ENCODE data around the gene FBXW7.

The FBXW7 gene

GRCh38 chr4:152364383-152364782 lies 171.5 kb downstream of the FBXW7 start:
- DNase-seq = no peak

DNA sequence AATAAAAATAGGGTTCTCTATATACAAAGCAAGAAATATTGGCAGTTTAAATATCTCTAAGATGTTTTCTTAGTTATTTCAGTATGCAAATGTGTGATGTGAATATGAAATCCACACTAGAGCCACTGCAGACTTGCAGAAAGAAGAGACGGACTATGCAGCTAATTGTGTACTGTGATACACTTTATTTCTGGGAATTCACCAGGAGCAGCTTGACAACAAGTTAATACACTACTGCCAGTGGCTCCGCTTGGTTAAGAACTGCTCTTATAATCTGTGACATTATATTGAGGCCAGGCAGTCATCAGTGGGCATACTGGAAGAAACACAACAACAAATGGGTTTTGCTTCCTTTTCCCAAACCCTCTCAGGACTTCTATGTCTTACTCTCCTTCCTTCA lies 172.0 kb downstream of the FBXW7 start:
- DNase-seq = no peak

- no peak for DNase-seq
Measured at GRCh38 chr4:152363086-152363485, 172.8 kb downstream of the FBXW7 start.

DNA sequence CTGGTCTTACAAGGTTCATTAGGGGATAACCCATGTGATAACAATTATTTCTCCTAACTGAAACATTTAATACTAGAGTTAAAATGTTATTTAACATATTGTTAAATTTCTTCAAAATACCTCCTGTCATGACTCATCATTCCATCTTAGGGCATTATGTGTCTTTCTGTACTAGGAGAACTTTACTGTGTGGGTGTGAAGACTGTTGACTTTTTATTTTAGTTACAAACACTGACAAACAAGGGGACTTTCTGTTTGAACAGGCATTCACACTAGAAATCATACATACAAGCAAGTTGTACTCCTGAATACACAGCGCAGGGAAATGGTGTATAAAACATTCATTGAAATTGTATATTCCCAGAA lies 175.9 kb downstream of the FBXW7 start:
- no peak for DNase-seq

DNA sequence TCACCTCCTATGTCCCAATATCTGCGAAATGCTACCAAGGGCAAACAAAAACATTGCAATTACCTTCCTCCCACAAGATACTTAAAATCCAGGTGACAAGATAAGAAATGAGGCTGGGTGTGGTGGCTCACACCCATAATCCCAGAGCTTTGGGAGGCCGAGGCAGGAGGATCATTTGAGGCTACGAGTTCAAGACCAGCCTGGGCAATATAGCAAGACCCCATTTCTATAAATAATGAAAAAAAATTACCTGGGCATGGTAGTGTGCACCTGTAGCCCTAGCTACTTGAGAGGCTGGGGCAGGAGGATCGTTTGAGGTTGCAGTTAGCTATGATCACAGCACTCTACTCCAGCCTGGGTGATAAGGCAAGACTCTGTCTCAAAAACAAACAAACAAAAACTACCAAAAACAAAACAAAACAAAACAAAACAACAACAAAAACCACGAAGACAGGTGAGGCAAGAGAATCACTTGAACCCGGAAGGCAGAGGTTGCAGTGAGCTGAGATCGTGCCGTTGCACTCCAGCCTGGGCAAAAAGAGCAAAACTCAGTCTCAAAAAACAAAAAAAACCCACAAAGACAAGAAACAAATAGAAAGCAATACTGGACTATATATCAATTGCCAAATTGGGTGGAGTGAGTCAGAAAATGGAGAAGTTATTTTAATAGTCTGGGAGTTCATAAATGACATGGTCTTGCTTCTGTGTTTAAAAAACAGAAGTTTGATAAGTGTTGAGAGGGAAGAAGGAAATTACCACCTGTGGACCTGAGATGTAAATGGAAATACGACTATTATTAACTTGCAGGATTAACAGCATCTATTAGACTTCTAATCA lies 176.5 kb downstream of the FBXW7 start:
- DNase-seq = no peak

DNA sequence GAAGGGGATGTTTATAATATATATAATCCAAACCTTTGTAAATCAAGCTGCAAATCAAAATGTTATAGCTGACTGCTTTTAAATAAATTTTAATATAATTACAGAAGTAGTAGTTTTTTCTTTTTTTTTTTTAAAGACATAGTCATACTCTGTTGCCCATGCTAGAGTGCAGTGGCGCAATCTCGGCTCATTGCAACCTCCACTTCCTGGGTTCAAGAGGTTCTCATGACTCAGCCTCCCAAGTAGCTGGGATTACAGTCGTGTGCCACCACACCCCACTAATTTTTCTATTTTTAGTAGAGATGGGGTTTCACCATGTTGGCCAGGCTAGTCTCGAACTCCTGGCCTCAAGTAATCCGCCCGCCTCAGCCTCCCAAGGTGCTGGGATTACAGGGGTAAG lies 178.7 kb downstream of the FBXW7 start:
- no peak for DNase-seq

- no peak for DNase-seq
Measured at GRCh38 chr4:152356428-152357034, 179.4 kb downstream of the FBXW7 start.

DNA sequence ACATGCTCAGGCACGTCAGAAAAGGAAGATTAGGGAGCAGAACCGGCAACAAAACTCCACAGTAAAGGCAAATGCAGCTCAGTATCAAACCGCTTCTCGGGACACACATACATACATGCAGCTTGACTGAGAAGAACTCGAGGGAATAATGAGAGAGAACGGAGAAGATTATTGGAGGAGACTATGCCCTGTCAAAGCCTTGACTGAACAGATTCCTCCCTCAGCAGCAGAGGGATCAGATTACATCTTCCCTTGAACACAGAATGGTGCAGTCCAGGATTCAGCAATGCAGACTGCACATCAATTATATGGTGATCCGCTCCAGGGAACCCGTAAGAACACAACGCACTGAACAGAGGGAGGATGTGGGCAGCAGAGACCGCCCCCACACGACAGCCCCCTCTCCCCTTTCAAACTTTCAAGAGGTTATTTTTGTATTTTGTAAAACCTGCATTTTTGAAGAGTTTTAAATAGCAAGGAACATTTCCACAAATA lies 183.2 kb downstream of the FBXW7 start:
- peak; percentile 83 for DNase-seq

DNA sequence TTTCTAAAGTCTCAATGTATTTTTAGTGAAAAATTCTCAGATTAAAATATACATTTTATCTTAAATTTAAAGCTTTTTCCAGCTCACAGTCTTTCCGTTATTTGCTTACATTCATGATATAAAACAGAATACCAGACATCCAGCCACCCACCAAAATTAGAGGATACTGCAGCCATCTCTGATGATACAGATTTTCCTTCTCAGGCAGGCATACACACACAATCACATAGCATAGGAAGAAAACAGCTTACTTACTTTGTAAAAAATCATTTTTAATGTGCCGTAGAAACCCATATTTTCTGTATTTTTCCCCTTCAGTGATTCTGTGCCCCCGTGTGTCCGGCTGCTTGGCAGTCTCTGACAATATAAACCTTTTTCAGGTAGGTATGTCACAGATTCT lies 183.7 kb downstream of the FBXW7 start:
- DNase-seq = no peak

DNA sequence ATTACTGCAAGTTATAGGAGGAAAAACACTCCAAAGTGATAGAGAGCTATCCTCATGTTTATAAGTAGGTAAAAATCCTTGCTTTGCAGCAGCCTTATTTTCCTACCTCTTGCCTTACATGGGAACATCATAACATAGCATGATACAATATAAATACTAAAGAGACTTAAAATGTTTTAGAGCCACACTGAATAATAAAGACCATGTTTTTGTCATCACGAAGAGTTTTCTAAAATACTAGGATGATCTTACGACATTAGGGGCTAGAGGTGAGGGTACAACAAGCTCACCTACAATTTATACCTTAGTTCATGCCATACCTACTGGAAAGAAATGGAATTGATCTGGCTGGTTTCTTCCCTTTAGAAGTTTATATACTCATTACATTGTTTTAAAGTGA lies 184.8 kb downstream of the FBXW7 start:
- DNase-seq = no peak

- DNase-seq = no peak
Measured at GRCh38 chr4:152348670-152349069, 187.2 kb downstream of the FBXW7 start.

- DNase-seq = no peak
Measured at GRCh38 chr4:152346979-152347378, 188.9 kb downstream of the FBXW7 start.

- DNase-seq = no peak
Measured at GRCh38 chr4:152346526-152346925, 189.4 kb downstream of the FBXW7 start.

DNA sequence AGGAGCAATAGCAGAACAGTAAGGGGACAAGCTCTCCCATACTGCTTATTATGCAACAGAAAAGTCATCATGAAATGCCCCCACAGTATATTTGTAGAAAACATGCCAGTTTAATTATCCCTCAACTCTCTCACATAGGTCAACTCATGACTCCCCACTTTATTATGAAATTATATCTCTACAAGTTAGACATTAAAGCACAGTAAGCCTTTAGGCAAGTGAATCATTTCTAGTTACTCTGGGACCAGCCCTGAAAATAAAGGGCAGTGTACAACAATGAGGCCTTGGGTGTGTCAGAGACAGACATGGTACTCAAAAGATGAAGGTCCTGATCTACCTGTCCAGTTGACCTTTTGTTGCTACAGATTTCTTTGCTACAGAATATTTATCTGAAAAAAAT lies 191.9 kb downstream of the FBXW7 start:
- no peak for DNase-seq

GRCh38 chr4:152342293-152342692 lies 193.6 kb downstream of the FBXW7 start:
- DNase-seq = no peak

- DNase-seq = no peak
Measured at GRCh38 chr4:152340818-152341217, 195.1 kb downstream of the FBXW7 start.

GRCh38 chr4:152339576-152339975 lies 196.3 kb downstream of the FBXW7 start:
- DNase-seq = no peak

GRCh38 chr4:152334931-152335330 lies 201.0 kb downstream of the FBXW7 start:
- no peak for DNase-seq

DNA sequence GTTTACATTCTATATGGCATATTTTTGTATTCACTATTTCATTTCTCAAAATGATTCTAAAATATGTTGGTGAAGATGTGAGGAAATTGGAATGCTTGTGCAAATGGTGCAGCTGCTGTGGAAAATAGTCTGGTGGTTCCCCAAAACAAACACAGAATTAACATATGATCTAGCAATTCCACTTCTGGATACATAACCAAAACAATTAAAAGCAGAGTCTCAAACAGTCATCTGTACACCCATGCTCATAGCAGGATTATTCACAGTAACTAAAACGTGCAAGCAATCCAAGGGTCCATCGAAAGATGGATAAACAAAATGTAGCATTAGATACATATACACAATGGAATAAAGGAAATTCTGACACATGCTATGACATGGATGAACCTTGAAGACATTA lies 204.8 kb downstream of the FBXW7 start:
- DNase-seq = no peak

GRCh38 chr4:152328582-152328981 lies 207.3 kb downstream of the FBXW7 start:
- DNase-seq = no peak

DNA sequence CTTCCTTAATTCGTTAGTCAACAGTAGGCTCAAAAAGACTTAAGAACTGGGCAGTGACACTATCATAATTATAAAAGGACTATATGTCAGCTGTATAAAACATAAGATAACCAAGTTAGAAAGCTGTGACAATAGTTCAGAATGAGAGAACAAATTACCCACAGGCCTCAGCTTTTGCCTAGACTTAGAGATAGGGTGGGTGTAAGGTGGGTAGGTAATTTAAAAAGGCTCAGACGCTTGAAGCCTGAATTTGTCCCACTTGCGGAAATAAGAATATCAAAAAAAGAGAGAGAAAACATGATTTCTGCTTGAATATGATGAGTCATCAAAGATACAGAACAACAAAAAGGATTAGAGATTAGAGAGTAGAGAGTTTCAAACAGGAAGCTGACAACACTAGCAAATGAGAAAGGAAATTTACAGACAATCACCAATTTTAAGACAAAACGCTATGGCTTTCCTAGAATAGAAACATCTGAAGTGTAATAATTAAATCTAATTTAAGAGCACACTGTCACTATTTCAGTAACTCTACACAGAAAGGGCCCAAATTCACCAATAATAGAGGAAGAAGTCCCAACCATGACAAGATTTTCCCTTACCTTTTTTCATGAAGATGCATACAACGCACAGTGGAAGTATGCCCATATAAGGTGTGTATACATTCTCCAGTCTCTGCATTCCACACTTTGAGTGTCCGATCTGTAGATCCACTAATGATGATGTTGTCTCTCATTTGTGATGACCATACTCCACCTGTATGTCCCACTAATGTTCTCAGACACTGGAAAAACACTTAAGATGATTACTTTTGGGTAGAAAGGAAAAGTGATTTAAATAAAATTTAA lies 208.1 kb downstream of the FBXW7 start:
- DNase-seq = no peak

- no peak for DNase-seq
Measured at GRCh38 chr4:152325831-152326230, 210.1 kb downstream of the FBXW7 start.

GRCh38 chr4:152323221-152323620 lies 212.7 kb downstream of the FBXW7 start:
- DNase-seq = no peak

- DNase-seq = no peak
Measured at GRCh38 chr4:152322656-152323055, 213.2 kb downstream of the FBXW7 start.

Data from NCI-H524 treated with DMSO at 0.1 percent for 48 hours (cell line).